Esophagus muscularis mucosa (tissue), 4 donors: ENCODE measurements around the gene ELOVL6. TPM values are rescaled to one million over a fixed set of nuclear protein-coding genes. Genes with fewer than 3 reads are reported as not detected.
A peak's percentile ranks its signal among the peaks of the same experiment; 100 is the strongest.

ENCODE experiments used
- DNase-seq: peaks from one replicate; pipeline ENCODE4 v3.0.0-alpha.2; 2017; ENCODE audit errors: extremely low spot score
- H3K27ac ChIP-seq, 4 donors: fragments of 200-600 bp; sonication (generic); replicated peaks in 1 of 4; 1 replicate in 3 of 4; 2 replicates in 1 of 4; pipeline ENCODE4 v1.5.1; 2016 to 2019; ENCODE audit warnings: mild to moderate bottlenecking in 1 of 4
- H3K27me3 ChIP-seq, 4 donors: fragments of 200-600 bp; sonication (generic); one replicate each; pipeline versions ENCODE4 v1.5.1 to v1.6.0; 2016 to 2019
- H3K36me3 ChIP-seq, 4 donors: fragments of 200-600 bp; sonication (generic); one replicate each; pipeline ENCODE4 v1.5.1; 2016 to 2019
- H3K4me1 ChIP-seq, 4 donors: fragments of 200-600 bp; sonication (generic); one replicate each; pipeline ENCODE4 v1.5.1; 2016 to 2019
- H3K4me3 ChIP-seq, 4 donors: fragments of 200-600 bp; sonication (generic); 1 replicate in 2 of 4; 2 replicates in 2 of 4; pipeline ENCODE4 v1.5.1; 2016 to 2019; ENCODE audit warnings: mild to moderate bottlenecking in 4 of 4, moderate library complexity in 1 of 4
- H3K9me3 ChIP-seq, 4 donors: fragments of 200-600 bp; sonication (generic); 1 replicate in 3 of 4; 2 replicates in 1 of 4; pipeline ENCODE4 v1.5.1; 2016 to 2019
- CTCF ChIP-seq, 3 experiments: fragments of 200-600 bp in 2 of 3; fragments of 450-650 bp in 1 of 3; sonication (generic) in 2 of 3; IDR thresholded peaks; one replicate each; pipeline ENCODE4 v1.5.1; 2017 to 2019; ENCODE audit warnings: antibody characterized with exemption in 3 of 3, mild to moderate bottlenecking in 2 of 3, moderate library complexity in 1 of 3
- EP300 ChIP-seq: sonication (generic); formaldehyde crosslinking; IDR thresholded peaks from one replicate; pipeline ENCODE4 v1.6.1; 2017; ENCODE audit warnings: antibody characterized with exemption
- POLR2A ChIP-seq: fragments of 450-650 bp; IDR thresholded peaks from one replicate; pipeline ENCODE4 v1.6.1; 2017; ENCODE audit warnings: antibody characterized with exemption, moderate library complexity, mild to moderate bottlenecking, low read depth
- POLR2AphosphoS5 ChIP-seq, 2 donors: sonication (generic); formaldehyde crosslinking; IDR thresholded peaks; one replicate each; pipeline ENCODE4 v1.6.1; 2017; ENCODE audit warnings: antibody characterized with exemption in 2 of 2
- WGBS: methylation state at CpG from one replicate; pipeline ENCODE4 v1.1.5; 2018; 5-methylcytosine and 5-hydroxymethylcytosine counted together
- intact Hi-C: fragments of 100-400 bp; cut with DNase I; formaldehyde crosslinking; loops from one replicate; pipeline ENCODE4 v1.15.1; 2023
- total RNA-seq, 4 donors: library from RNA; depleted of rRNA; stranded (reverse); fragments of >200 nt; gene quantifications; one replicate each; pipeline versions ENCODE4 v1.1.0 to v1.2.1, GENCODE V29; 2016

ELOVL6 gene
- total RNA-seq, 4 donors from 2014 or later: 1.7 to 3.1 (median 2.3) TPM

DNA sequence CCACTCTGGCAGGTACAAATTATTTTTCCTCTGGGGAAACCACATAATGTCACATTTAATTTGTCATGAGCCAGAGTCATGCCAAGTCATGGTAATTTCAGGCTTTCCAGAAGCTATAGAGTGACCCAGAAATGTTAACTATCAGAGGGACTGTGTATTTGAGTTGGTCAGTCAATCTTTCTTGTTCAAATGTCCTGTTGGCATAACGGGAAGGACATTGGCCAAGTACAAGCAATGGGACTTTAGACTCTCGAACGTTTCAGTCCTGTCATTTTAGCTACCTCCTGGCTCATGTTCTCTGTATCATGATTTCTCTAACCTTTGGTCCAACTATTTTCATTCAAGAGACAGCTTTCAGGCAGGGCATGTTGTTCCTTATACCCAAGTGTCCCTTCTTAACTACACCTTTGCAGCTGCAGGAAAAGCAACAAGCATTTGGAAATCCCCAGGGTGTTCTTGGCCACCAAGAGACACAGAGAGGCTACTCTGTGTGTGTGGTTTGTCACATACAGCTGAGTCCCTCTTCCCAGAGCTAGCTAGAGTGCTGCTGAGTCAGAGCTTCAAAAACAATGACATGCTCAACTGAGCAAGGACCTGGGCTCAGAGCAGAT lies 143.2 kb downstream of the ELOVL6 start:
- DNase-seq: no peak
- H3K36me3 ChIP-seq: peaks cover 0 to 4% (median 0%) of the 10 kb centered on the region in 4 donors
- no peak overlapping the region for H3K27ac ChIP-seq
- intact Hi-C loops: no loop called here
- TF ChIP-seq POLR2A (no peak), POLR2AphosphoS5 (IDR thresholded peaks at IDR 0.05) (no peak), EP300 (no peak), CTCF (IDR thresholded peaks at IDR 0.05) (no peak)
- no peaks in the 10 kb centered on the region for H3K4me1 ChIP-seq
- H3K27me3 ChIP-seq: no peaks in the 10 kb centered on the region
- no peak overlapping the region for H3K4me3 ChIP-seq
- WGBS: 85% methylated on average over 3 of the region's 3 CpGs
- no peaks in the 10 kb centered on the region for H3K9me3 ChIP-seq

DNA sequence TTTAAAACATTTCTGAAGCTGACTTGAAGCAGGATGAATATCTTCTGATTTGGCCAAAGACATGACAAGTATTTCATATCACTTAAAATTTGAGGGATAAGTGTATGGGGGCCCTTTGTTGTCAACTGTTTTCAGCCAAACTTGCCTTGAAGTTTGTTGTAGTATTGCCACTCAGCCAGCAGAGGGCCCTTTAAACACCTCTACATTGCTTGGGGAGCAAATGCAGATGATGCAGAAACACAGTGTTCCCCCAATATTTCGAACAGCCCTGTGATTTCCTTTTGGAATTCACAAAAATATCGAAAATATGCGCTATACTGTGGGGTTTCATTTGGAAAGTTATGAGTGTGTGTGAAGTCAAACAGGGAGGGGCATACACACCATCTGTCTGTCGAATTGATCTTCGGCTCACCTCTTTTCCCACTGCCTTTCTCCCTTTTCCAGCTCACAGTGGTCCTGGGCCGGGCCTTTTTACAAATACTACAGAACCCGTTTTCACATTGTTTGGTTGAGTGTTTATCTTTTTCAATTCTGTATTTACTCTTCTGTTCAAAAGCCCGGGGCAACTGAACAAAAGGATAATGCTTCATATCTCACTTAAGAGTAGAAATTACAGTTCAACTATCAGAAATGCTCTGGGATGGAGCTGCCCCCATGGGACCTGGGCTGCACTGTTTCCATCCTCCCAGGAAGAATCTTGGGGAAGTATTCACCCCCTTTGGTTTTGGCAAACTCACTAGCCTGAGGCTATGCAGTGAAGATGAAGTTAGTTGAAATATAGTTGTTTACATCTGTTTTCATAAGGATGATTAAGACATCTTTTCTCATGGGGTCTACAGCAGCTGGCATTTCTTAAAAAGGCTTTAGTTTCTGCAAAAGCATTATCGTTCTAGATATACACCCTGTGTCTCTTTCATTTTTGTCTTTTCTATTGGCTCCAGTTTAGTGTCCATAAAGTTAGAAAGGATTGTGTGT lies 148.2 kb downstream of the ELOVL6 start:
- intact Hi-C loops: no loop called here
- Histone ChIP-seq H3K4me3 (no peak overlapping the region), H3K4me1 (no peaks in the 10 kb centered on the region), H3K27ac (no peak overlapping the region), H3K9me3 (no peaks in the 10 kb centered on the region), H3K27me3 (no peaks in the 10 kb centered on the region), H3K36me3 (peaks cover 0 to 4% (median 0%) of the 10 kb centered on the region in 4 donors)
- TF ChIP-seq CTCF (IDR thresholded peaks at IDR 0.05) (peak; percentile 66 to 81 (median 72)), POLR2AphosphoS5 (IDR thresholded peaks at IDR 0.05) (no peak)
- WGBS: 65% methylated on average over 9 of the region's 9 CpGs
- DNase-seq: peak; percentile 66

- Histone ChIP-seq H3K4me3 (no peak overlapping the region), H3K36me3 (peaks cover 0 to 4% (median 0%) of the 10 kb centered on the region in 4 donors), H3K27ac (no peak overlapping the region), H3K9me3 (no peaks in the 10 kb centered on the region), H3K27me3 (no peaks in the 10 kb centered on the region), H3K4me1 (no peaks in the 10 kb centered on the region)
- intact Hi-C loops: no loop called here
- 63% methylated on average over 5 of the region's 5 CpGs for WGBS
- DNase-seq: peak; percentile 68
- TF ChIP-seq POLR2AphosphoS5 (IDR thresholded peaks at IDR 0.05): no peak
- TF ChIP-seq EP300: no peak
- no peak for TF ChIP-seq POLR2A
- TF ChIP-seq CTCF (IDR thresholded peaks at IDR 0.05): no peak
These were observed 151.8 kb downstream of the ELOVL6 start for GRCh38 chr4:110046588-110047049.

DNA sequence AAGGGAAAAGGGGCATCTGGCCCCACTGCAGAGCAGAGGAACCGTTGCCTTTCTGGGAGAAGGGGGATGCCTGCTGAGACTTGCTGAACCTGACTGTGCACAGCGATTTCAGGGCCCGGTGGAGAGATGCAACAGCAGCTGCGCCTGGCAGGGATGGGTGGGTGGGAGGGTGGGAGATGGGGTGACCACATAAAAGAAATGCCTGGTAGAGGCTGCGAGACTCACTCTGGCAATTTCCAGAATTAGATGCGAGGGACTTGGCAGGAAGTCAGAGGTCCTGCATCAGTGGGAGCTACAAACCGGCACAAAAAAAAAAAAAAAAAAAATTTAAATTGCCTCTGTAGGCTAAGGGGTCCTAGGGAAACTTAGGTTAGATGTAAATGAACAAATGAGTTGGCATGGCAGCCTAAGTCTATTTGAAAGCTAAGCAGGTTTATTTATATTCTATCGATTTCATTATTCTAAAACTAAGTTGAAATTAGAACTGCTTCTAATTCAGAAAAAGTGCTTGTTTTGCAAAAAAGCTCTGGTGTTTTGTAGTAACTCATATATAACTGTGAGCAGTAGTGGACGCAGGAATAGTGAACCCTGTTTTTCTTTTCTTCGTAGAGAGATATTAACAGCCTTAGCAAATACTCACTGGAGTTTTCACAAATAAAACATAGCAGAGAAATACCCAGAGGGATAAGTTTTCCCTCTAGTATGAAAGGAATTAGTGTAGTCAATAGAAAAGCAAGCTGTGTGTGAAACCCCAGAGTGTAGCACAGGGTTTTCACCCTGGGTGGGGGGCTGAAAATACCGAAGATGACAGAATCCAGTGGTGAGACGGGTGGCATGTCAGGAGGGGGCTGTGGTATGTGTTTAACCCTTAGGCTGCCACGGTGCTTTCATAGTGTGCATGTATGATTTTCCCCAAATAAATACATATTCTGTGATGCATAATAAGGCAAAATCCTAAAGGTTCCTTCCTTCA lies 155.6 kb downstream of the ELOVL6 start:
- no peaks in the 10 kb centered on the region for H3K4me1 ChIP-seq
- intact Hi-C loops: no loop called here
- H3K4me3 ChIP-seq: no peak overlapping the region
- no peaks in the 10 kb centered on the region for H3K9me3 ChIP-seq
- TF ChIP-seq CTCF (IDR thresholded peaks at IDR 0.05): no peak
- no peak for TF ChIP-seq POLR2A
- no peak for TF ChIP-seq EP300
- no peak for TF ChIP-seq POLR2AphosphoS5 (IDR thresholded peaks at IDR 0.05)
- 51% methylated on average over 13 of the region's 13 CpGs for WGBS
- H3K27ac ChIP-seq: no peak overlapping the region
- peaks cover 0 to 5% (median 0%) of the 10 kb centered on the region in 4 donors for H3K27me3 ChIP-seq
- DNase-seq: peak; percentile 37
- no peaks in the 10 kb centered on the region for H3K36me3 ChIP-seq
